Right lobe of liver (tissue), 4 donors: Measurements from ENCODE around the gene IL4I1.

Source experiments
- POLR2A ChIP-seq: fragments of 450-650 bp; IDR thresholded peaks from one replicate; pipeline ENCODE4 v1.6.1; 2017; ENCODE audit warnings: antibody characterized with exemption, mild to moderate bottlenecking
- TF ChIP-seq, protein P1 (sequence below), 4 donors: fragments of 200-600 bp in 3 of 4; fragments of 450-650 bp in 1 of 4; IDR thresholded peaks; one replicate each; pipeline versions ENCODE4 v1.5.1 to v1.8.0; 2016 to 2022; ENCODE audit warnings: antibody characterized with exemption in 4 of 4, mild to moderate bottlenecking in 2 of 4
- donor health status: DM: no; HTN: no; CAD: no.
- donor health status: DM: no; HTN: no; CAD: no.
- donor health status: DM: no; HTN: yes; CAD: no.

DNA sequence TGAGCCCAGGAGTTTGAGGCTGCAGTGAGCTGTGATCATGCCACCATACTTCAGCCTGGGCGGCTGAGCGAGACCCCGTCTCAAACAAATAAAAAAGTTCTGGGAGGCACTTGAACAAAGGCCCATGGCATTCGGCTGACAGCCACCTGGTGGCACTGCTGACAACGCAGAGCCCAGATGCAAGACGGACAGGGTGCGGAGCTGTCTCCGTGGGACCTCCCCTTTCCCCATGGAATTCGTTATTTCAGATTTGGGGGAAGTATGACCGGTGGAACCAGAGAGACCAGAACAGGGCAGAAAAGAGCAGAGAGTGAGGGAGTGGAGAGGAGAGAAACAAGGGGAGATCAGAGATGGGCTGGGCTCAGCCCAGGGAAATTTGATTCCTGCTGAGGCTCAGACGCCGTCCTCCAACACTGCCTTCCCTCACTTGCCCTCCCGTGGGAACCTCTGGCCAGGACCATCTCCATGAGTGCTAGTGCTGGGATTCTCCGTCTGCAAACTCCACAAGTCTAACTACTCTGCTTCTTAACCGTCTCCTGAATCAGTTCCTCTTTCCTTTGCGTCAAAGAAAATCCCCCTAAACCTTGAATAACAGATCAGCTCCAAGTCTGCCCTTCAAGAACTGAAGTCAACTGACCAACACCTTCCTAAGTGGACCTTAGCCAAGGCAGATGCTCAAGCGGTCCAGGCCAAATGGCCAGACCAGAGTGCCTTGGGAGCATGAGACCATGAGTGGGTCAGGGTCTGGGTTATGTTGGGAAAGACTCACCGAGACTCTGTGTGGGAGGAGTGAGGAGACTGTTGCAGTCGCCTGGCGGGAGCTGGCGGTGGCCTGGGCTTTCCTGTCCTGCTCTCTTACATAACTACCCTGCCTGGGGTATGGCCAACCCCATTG is 20.4 kb upstream of the IL4I1 start:
- peak; percentile 40 for TF ChIP-seq POLR2A
- TF ChIP-seq, protein P1, sequence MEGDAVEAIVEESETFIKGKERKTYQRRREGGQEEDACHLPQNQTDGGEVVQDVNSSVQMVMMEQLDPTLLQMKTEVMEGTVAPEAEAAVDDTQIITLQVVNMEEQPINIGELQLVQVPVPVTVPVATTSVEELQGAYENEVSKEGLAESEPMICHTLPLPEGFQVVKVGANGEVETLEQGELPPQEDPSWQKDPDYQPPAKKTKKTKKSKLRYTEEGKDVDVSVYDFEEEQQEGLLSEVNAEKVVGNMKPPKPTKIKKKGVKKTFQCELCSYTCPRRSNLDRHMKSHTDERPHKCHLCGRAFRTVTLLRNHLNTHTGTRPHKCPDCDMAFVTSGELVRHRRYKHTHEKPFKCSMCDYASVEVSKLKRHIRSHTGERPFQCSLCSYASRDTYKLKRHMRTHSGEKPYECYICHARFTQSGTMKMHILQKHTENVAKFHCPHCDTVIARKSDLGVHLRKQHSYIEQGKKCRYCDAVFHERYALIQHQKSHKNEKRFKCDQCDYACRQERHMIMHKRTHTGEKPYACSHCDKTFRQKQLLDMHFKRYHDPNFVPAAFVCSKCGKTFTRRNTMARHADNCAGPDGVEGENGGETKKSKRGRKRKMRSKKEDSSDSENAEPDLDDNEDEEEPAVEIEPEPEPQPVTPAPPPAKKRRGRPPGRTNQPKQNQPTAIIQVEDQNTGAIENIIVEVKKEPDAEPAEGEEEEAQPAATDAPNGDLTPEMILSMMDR (IDR thresholded peaks at IDR 0.05): peak; percentile 55 to 81 (median 71)
